Astrocyte (in vitro differentiated cells and primary cell): ENCODE measurements around the gene IFNA6. TPM values are rescaled to one million over a fixed set of nuclear protein-coding genes. Genes with fewer than 3 reads are reported as not detected.
A peak's percentile ranks its signal among the peaks of the same experiment; 100 is the strongest.

Experiments
- DNase-seq: peaks from one replicate; pipeline ENCODE4 v3.0.0-alpha.2; 2010; ENCODE audit warnings: low read depth
- FAIRE-seq: peaks from 2 replicates; lab custom pipeline; 2011; peaks lifted over from hg19 to GRCh38; lab: Jason Lieb, UNC
- H2AFZ ChIP-seq: 2 replicates; pipeline ENCODE4 v1.6.0; 2012; ENCODE audit warnings: low read depth, low read length, inconsistent platforms
- H3K27ac ChIP-seq: 2 replicates; pipeline ENCODE4 v1.5.1; 2011; ENCODE audit warnings: low read depth, low read length, inconsistent platforms
- H3K27me3 ChIP-seq: 2 replicates; pipeline ENCODE4 v1.6.0; 2011; ENCODE audit warnings: low read length, inconsistent platforms; ENCODE audit not compliant: insufficient read depth
- H3K36me3 ChIP-seq: 2 replicates; pipeline ENCODE4 v1.5.1; 2011; ENCODE audit warnings: low read length, inconsistent platforms; ENCODE audit not compliant: insufficient read depth
- H3K4me1 ChIP-seq: 2 replicates; pipeline ENCODE4 v1.5.1; 2011; ENCODE audit warnings: low read length, inconsistent platforms; ENCODE audit not compliant: insufficient read depth
- H3K4me2 ChIP-seq: 2 replicates; pipeline ENCODE4 v1.6.0; 2012; ENCODE audit warnings: low read length, inconsistent platforms
- H3K4me3 ChIP-seq: 2 replicates; pipeline ENCODE4 v1.5.1; 2011; ENCODE audit warnings: low read depth, mild to moderate bottlenecking, low read length, inconsistent platforms; ENCODE audit not compliant: insufficient read depth
- H3K79me2 ChIP-seq: 2 replicates; pipeline ENCODE4 v1.6.0; 2012; ENCODE audit warnings: mild to moderate bottlenecking, low read length, inconsistent platforms; ENCODE audit not compliant: insufficient read depth
- H3K9ac ChIP-seq: 2 replicates; pipeline ENCODE4 v1.6.0; 2012; ENCODE audit warnings: mild to moderate bottlenecking, low read length, inconsistent platforms
- H3K9me3 ChIP-seq: 2 replicates; pipeline ENCODE4 v1.5.1; 2012; ENCODE audit warnings: low read depth, mild to moderate bottlenecking, low read length, inconsistent platforms; ENCODE audit not compliant: insufficient read depth
- H4K20me1 ChIP-seq: 2 replicates; pipeline ENCODE4 v1.6.0; 2012; ENCODE audit warnings: low read length, inconsistent platforms; ENCODE audit not compliant: insufficient read depth
- H3K27ac Mint-ChIP-seq: one replicate; pipeline ENCODE4 v1.8.0; 2021; ENCODE audit warnings: mild to moderate bottlenecking, mixed read lengths; ENCODE audit not compliant: unreplicated experiment
- H3K27me3 Mint-ChIP-seq: one replicate; pipeline ENCODE4 v1.8.0; 2021; ENCODE audit warnings: low read depth, mixed read lengths; ENCODE audit not compliant: unreplicated experiment
- H3K36me3 Mint-ChIP-seq: one replicate; pipeline ENCODE4 v1.8.0; 2021; ENCODE audit warnings: low read depth, mixed read lengths; ENCODE audit not compliant: unreplicated experiment
- H3K4me1 Mint-ChIP-seq: one replicate; pipeline ENCODE4 v1.8.0; 2021; ENCODE audit warnings: low read depth, mixed read lengths; ENCODE audit not compliant: unreplicated experiment
- H3K4me3 Mint-ChIP-seq: one replicate; pipeline ENCODE4 v1.8.0; 2021; ENCODE audit warnings: mild to moderate bottlenecking, moderate library complexity, mixed read lengths; ENCODE audit not compliant: unreplicated experiment
- H3K9me3 Mint-ChIP-seq: one replicate; pipeline ENCODE4 v1.8.0; 2021; ENCODE audit warnings: mild to moderate bottlenecking, mixed read lengths; ENCODE audit not compliant: unreplicated experiment
- CTCF ChIP-seq: IDR thresholded peaks from 2 replicates; pipeline ENCODE4 v1.5.1; 2011; ENCODE audit warnings: low read depth, mild to moderate bottlenecking, inconsistent platforms, low read length, moderate library complexity; ENCODE audit not compliant: insufficient read depth
- EZH2 ChIP-seq: IDR thresholded peaks from 2 replicates; pipeline ENCODE4 v1.6.1; 2012; ENCODE audit warnings: mild to moderate bottlenecking, low read length, inconsistent platforms; ENCODE audit not compliant: insufficient read depth
- total RNA-seq: library from RNA; stranded (reverse); gene quantifications from 2 replicates; pipeline ENCODE4 v1.2.1, GENCODE V29; 2021

IFNA6 gene
- total RNA-seq, 1 donor from 2014 or later = not detected

- TF ChIP-seq CTCF = no peak
- no peak for TF ChIP-seq EZH2
- H2AFZ ChIP-seq = no peak overlapping the region
- no peaks in the 10 kb centered on the region for H3K36me3 ChIP-seq
- H3K9me3 ChIP-seq = no peaks in the 10 kb centered on the region
- Mint-ChIP-seq H3K9me3 (peaks cover 7% of the 10 kb centered on the region), H3K36me3 (no peaks in the 10 kb centered on the region), H3K4me1 (no peaks in the 10 kb centered on the region), H3K27me3 (no peaks in the 10 kb centered on the region), H3K27ac (no peak overlapping the region), H3K4me3 (no peak overlapping the region)
- FAIRE-seq (no peak), DNase-seq (no peak)
- no peak overlapping the region for H3K9ac ChIP-seq
- H3K79me2 ChIP-seq = no peaks in the 10 kb centered on the region
- H3K27ac ChIP-seq = no peak overlapping the region
- H3K4me2 ChIP-seq = no peak overlapping the region
- no peak overlapping the region for H3K4me3 ChIP-seq
- H4K20me1 ChIP-seq = no peaks in the 10 kb centered on the region
- H3K4me1 ChIP-seq = no peaks in the 10 kb centered on the region
- no peaks in the 10 kb centered on the region for H3K27me3 ChIP-seq
These were observed 10.0 kb downstream of the IFNA6 start for GRCh38 chr9:21340735-21341134.

DNA sequence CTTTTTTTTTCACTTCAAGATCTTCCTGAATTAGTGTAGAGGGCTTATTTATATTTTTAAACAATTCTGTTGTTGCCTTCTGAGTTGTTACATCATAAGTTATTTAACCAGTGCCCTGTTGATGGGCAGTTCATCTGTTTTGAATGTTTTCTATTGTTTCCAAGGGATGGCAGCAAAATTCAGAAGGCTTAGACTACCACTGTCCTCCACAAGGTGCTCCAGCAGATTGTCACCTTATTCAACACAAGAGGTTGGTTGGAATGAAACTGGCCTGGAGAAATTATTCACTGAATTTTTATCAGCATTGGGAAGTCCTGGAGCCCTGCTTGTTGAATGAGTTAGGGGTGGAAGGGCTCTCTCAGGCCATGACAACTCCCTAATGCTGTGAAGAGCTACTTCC, 14.2 kb downstream of the IFNA6 start:
- H3K36me3 ChIP-seq = no peaks in the 10 kb centered on the region
- no peak for DNase-seq
- no peak overlapping the region for H3K9ac ChIP-seq
- no peak for FAIRE-seq
- no peaks in the 10 kb centered on the region for H3K9me3 ChIP-seq
- H3K4me3 ChIP-seq = no peak overlapping the region
- H3K27me3 ChIP-seq = no peaks in the 10 kb centered on the region
- no peaks in the 10 kb centered on the region for H3K9me3 Mint-ChIP-seq
- no peak overlapping the region for H3K27ac Mint-ChIP-seq
- H3K36me3 Mint-ChIP-seq = peaks cover 11% of the 10 kb centered on the region
- H3K4me1 ChIP-seq = peaks cover 17% of the 10 kb centered on the region
- peaks cover 28% of the 10 kb centered on the region for H4K20me1 ChIP-seq
- H3K79me2 ChIP-seq = peaks cover 38% of the 10 kb centered on the region
- no peak overlapping the region for H3K4me2 ChIP-seq
- peak overlapping the region; percentile 92 for H3K4me3 Mint-ChIP-seq
- peaks cover 24% of the 10 kb centered on the region for H3K4me1 Mint-ChIP-seq
- no peaks in the 10 kb centered on the region for H3K27me3 Mint-ChIP-seq
- no peak for TF ChIP-seq EZH2
- TF ChIP-seq CTCF = no peak
- no peak overlapping the region for H2AFZ ChIP-seq
- no peak overlapping the region for H3K27ac ChIP-seq

DNA sequence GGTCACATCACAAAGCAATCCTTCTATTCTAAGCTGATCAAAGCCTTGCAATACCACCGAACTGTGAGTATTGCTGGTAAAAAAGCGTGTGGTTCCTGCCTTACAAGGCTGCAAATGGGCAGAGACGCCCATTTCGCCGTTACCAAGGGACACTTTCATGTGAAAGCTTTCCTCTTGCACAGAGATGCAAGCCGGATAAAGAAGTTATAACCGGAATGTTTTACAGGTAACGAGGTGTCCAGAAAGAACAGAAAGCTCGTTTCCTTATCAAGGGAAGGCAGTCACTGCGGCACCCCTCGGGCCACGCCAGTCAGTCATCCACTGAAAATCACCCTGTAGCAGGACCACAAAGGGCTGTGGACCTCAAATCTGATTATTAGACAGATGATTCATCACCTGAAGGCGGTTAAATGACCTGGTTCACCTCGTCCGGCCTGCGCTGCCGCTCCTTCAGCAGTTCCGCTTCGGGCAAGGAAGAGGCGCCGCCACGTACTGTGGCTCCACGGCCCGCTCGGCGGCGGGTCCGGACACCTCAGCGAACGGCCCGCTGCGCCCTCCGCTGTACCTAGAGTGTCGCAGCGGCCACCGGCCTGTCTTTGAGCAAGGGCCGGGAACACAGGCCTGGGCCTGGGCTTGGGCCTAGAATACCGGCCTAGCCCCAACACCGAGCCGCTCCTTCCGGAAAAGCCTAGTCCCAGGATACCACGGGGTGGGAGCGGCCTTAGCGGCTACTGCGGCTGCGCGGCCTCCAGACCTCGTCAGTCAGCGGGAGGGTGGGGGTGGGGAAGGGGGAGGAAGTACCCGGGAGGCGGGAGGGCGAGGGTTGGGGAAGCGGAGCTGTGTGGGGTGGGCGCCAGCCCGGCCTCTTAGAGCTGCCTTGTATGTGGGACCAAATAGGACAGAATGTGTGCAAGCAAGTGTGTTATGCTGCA, 15.7 kb downstream of the IFNA6 start, which contains the start of gene KLHL9:
Gene KLHL9, minus strand, starts transcription at position 704 of the 932 bp plus-strand sequence. Its CDS starts 545 bp downstream, at position 159.
- no peak for TF ChIP-seq EZH2
- no peak for TF ChIP-seq CTCF
- Histone ChIP-seq H3K4me1 (peaks cover 17% of the 10 kb centered on the region), H4K20me1 (peaks cover 43% of the 10 kb centered on the region), H3K9ac (peak within 1 kb of the TSS; percentile 97), H3K79me2 (peaks cover 53% of the 10 kb centered on the region), H2AFZ (peak within 1 kb of the TSS; percentile 93), H3K9me3 (no peaks in the 10 kb centered on the region), H3K4me2 (peak within 1 kb of the TSS; percentile 92), H3K36me3 (peaks cover 5% of the 10 kb centered on the region), H3K27me3 (no peaks in the 10 kb centered on the region), H3K4me3 (peak within 1 kb of the TSS; percentile 95), H3K27ac (peak within 1 kb of the TSS; percentile 93)
- DNase-seq (peak; percentile 80), FAIRE-seq (peak; percentile 23)
- H3K36me3 Mint-ChIP-seq = peaks cover 11% of the 10 kb centered on the region
- peak within 1 kb of the TSS; percentile 92 for H3K4me3 Mint-ChIP-seq
- H3K9me3 Mint-ChIP-seq = no peaks in the 10 kb centered on the region
- H3K27me3 Mint-ChIP-seq = no peaks in the 10 kb centered on the region
- peak within 1 kb of the TSS; percentile 95 for H3K27ac Mint-ChIP-seq
- H3K4me1 Mint-ChIP-seq = peaks cover 29% of the 10 kb centered on the region
